HepG2 (cell line): Measurements from ENCODE around the gene PACSIN1. TPM values are rescaled to one million over a fixed set of nuclear protein-coding genes. Genes with fewer than 3 reads are reported as not detected.

ENCODE experiments used
- NFATC3 ChIP-seq: sonication (generic); formaldehyde crosslinking; IDR thresholded peaks from 2 replicates; pipeline ENCODE4 v1.5.1; 2020; ENCODE audit warnings: mild to moderate bottlenecking, missing genetic modification reagents
- NRL ChIP-seq: sonication (generic); formaldehyde crosslinking; IDR thresholded peaks from 2 replicates; pipeline ENCODE4 v1.5.0; 2020; ENCODE audit warnings: missing genetic modification reagents, mild to moderate bottlenecking, moderate library complexity, borderline replicate concordance
- RORA ChIP-seq: sonication (generic); formaldehyde crosslinking; IDR thresholded peaks from 2 replicates; pipeline ENCODE4 v1.5.0; 2020; ENCODE audit warnings: mild to moderate bottlenecking, missing genetic modification reagents, moderate library complexity
- SMC3 ChIP-seq: IDR thresholded peaks from 2 replicates; pipeline ENCODE4 v1.6.1; 2011; ENCODE audit warnings: low read length, improper control_type of control experiment
- ZNF205 ChIP-seq: IDR thresholded peaks from 2 replicates; pipeline ENCODE4 v1.6.1; 2018; ENCODE audit warnings: missing biosample characterization, missing genetic modification reagents
- ZNF282 ChIP-seq: fragments of 450-650 bp; IDR thresholded peaks from 2 replicates; pipeline ENCODE4 v1.6.1; 2018; ENCODE audit not compliant: partially characterized antibody
- ZNF615 ChIP-seq: sonication (generic); formaldehyde crosslinking; IDR thresholded peaks from 2 replicates; pipeline ENCODE4 v1.5.0; 2020; ENCODE audit warnings: mild to moderate bottlenecking, missing genetic modification reagents, borderline replicate concordance
- ZNF660 ChIP-seq: sonication (generic); formaldehyde crosslinking; IDR thresholded peaks from 2 replicates; pipeline ENCODE4 v1.5.1; 2020; ENCODE audit warnings: mild to moderate bottlenecking, low read depth, missing genetic modification reagents, borderline replicate concordance
- ZZZ3 ChIP-seq: sonication (generic); formaldehyde crosslinking; IDR thresholded peaks from 2 replicates; pipeline ENCODE4 v1.4.0; 2020; ENCODE audit warnings: missing genetic modification reagents, mild to moderate bottlenecking, borderline replicate concordance
- polyA plus RNA-seq, 8 experiments: library from polyadenylated mRNA; depleted of rRNA in 3 of 8; stranded (reverse) in 7 of 8; unstranded in 1 of 8; fragments of >200 nt; fragmentation: Illumina TruSeq in 4 of 8; extraction: Trizol in 4 of 8; gene quantifications; 2 replicates each; pipeline versions ENCODE4 v1.2.1 to v1.2.3, GENCODE V29; 2011 to 2016; ENCODE audit warnings: low read depth in 4 of 8, missing spikeins in 1 of 8, mixed read lengths in 1 of 8; ENCODE audit not compliant: insufficient read depth in 1 of 8
- total RNA-seq, 5 experiments: library from RNA; depleted of rRNA; stranded (reverse); fragments of >200 nt; fragmentation: Illumina TruSeq; extraction: Trizol; gene quantifications; 2 replicates each; pipeline ENCODE4 v1.2.3, GENCODE V29; 2016; ENCODE audit warnings: low read depth in 1 of 5
- TF ChIP-seq, protein P1 (sequence below): sonication (generic); formaldehyde crosslinking; IDR thresholded peaks from 2 replicates; pipeline ENCODE4 v1.5.0; 2020; ENCODE audit warnings: mild to moderate bottlenecking, missing genetic modification reagents, moderate library complexity
- TF ChIP-seq, protein P2 (sequence below): sonication (generic); formaldehyde crosslinking; IDR thresholded peaks from 2 replicates; pipeline ENCODE4 v1.4.0; 2020; ENCODE audit warnings: low read depth, missing genetic modification reagents
- TF ChIP-seq, protein P3 (sequence below): sonication (generic); formaldehyde crosslinking; conservative IDR thresholded peaks from 2 replicates; pipeline ENCODE4 v1.4.0; 2020; ENCODE audit warnings: missing genetic modification reagents
- TF ChIP-seq, protein P4 (sequence below): sonication (generic); formaldehyde crosslinking; IDR thresholded peaks from 2 replicates; pipeline ENCODE4 v1.4.0; 2020; ENCODE audit warnings: missing genetic modification reagents

The PACSIN1 gene
- total and polyA plus RNA-seq, 2 of the 13 experiments (the other 11 are each of a cell fraction or from before 2014, with no cell fraction given), result not detected

DNA sequence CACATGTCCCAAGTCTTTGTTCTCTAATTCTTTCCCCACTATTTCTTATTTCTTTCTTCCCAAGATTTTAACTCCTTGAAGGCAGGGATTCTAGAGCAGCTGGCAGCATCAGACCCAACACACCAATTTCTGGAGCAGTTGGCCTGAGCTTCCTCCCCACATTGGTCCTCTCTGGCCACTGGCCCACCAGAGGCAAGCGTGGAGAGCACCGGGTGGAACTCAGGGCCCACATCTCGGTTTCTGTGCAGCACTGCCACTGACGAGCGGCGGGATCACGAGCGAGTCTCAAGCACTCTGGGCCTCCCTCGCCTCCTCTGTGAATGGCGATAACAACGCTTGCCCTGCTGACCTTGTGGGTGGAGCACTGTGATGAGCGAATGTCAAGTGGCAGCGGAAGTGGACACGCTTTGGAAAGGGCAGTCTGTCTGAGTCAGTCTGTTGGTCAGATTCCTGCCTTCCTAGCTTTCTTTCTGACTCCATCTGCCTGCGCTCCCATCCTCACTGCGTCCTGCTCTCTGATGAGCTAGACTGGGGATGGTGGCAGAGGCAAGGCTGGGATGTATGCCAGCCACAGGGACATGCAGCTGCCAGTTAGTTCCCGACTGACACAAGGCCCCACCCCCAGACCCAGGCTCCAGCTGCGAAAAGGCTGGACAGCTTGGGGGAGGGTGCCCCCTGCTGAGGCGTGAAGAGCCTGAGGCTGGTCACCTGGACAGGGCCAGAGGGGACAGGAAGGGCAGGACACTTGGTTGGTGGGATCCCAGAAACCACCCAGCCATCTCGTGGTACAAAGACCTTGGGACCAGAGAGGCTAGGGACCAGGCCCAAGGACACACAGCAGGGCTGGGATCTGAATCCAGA lies 94.7 kb downstream of the PACSIN1 start (continued):
- no peak for TF ChIP-seq NRL (CRISPR knock-in tag)
- TF ChIP-seq, protein P1, sequence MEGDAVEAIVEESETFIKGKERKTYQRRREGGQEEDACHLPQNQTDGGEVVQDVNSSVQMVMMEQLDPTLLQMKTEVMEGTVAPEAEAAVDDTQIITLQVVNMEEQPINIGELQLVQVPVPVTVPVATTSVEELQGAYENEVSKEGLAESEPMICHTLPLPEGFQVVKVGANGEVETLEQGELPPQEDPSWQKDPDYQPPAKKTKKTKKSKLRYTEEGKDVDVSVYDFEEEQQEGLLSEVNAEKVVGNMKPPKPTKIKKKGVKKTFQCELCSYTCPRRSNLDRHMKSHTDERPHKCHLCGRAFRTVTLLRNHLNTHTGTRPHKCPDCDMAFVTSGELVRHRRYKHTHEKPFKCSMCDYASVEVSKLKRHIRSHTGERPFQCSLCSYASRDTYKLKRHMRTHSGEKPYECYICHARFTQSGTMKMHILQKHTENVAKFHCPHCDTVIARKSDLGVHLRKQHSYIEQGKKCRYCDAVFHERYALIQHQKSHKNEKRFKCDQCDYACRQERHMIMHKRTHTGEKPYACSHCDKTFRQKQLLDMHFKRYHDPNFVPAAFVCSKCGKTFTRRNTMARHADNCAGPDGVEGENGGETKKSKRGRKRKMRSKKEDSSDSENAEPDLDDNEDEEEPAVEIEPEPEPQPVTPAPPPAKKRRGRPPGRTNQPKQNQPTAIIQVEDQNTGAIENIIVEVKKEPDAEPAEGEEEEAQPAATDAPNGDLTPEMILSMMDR (CRISPR knock-in tag), result peak; percentile 80
- TF ChIP-seq, protein P2, sequence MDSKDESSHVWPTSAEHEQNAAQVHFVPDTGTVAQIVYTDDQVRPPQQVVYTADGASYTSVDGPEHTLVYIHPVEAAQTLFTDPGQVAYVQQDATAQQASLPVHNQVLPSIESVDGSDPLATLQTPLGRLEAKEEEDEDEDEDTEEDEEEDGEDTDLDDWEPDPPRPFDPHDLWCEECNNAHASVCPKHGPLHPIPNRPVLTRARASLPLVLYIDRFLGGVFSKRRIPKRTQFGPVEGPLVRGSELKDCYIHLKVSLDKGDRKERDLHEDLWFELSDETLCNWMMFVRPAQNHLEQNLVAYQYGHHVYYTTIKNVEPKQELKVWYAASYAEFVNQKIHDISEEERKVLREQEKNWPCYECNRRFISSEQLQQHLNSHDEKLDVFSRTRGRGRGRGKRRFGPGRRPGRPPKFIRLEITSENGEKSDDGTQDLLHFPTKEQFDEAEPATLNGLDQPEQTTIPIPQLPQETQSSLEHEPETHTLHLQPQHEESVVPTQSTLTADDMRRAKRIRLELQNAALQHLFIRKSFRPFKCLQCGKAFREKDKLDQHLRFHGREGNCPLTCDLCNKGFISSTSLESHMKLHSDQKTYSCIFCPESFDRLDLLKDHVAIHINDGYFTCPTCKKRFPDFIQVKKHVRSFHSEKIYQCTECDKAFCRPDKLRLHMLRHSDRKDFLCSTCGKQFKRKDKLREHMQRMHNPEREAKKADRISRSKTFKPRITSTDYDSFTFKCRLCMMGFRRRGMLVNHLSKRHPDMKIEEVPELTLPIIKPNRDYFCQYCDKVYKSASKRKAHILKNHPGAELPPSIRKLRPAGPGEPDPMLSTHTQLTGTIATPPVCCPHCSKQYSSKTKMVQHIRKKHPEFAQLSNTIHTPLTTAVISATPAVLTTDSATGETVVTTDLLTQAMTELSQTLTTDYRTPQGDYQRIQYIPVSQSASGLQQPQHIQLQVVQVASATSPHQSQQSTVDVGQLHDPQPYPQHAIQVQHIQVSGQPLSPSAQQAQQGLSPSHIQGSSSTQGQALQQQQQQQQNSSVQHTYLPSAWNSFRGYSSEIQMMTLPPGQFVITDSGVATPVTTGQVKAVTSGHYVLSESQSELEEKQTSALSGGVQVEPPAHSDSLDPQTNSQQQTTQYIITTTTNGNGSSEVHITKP, result no peak
- no peak for TF ChIP-seq ZNF282
- peak; percentile 19; the same call in 1 of the 2 replicates for TF ChIP-seq ZNF205 (CRISPR knock-in tag)
- TF ChIP-seq NFATC3 (CRISPR knock-in tag), result no peak
- no peak for TF ChIP-seq ZNF615 (CRISPR knock-in tag)
- no peak for TF ChIP-seq SMC3
- TF ChIP-seq RORA (CRISPR knock-in tag), result no peak
- TF ChIP-seq ZNF660, result 0 out of 2 replicates have a peak, but pooled peaks have one; percentile 88
- TF ChIP-seq, protein P3, sequence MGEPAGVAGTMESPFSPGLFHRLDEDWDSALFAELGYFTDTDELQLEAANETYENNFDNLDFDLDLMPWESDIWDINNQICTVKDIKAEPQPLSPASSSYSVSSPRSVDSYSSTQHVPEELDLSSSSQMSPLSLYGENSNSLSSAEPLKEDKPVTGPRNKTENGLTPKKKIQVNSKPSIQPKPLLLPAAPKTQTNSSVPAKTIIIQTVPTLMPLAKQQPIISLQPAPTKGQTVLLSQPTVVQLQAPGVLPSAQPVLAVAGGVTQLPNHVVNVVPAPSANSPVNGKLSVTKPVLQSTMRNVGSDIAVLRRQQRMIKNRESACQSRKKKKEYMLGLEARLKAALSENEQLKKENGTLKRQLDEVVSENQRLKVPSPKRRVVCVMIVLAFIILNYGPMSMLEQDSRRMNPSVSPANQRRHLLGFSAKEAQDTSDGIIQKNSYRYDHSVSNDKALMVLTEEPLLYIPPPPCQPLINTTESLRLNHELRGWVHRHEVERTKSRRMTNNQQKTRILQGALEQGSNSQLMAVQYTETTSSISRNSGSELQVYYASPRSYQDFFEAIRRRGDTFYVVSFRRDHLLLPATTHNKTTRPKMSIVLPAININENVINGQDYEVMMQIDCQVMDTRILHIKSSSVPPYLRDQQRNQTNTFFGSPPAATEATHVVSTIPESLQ (CRISPR knock-in tag), result no peak
- peak; percentile 64; the same call in 1 of the 2 replicates for TF ChIP-seq ZZZ3 (CRISPR knock-in tag)
- TF ChIP-seq, protein P4, sequence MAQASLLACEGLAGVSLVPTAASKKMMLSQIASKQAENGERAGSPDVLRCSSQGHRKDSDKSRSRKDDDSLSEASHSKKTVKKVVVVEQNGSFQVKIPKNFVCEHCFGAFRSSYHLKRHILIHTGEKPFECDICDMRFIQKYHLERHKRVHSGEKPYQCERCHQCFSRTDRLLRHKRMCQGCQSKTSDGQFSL (CRISPR knock-in tag), result no peak
